Endothelial cell of umbilical vein (primary cell): ENCODE data around the gene NAP1L4. TPM values are rescaled to one million over a fixed set of nuclear protein-coding genes. Genes with fewer than 3 reads are reported as not detected.

ENCODE experiments used
- BruUV-seq: library from RNA; stranded (reverse); fragments of 400-500 nt; replicated peaks from 2 replicates; lab custom pipeline; 2021; lab: Mats Ljungman, UMichigan
- CTCF ChIA-PET: fragments of 300-600, 350-600 bp; sonication (Branson Sonifier 250); formaldehyde crosslinking; loops from one replicate; lab custom pipeline; 2021; ENCODE audit warnings: antibody characterized with exemption, inconsistent platforms; lab: Charles Lee
- POLR2A ChIA-PET: fragments of 300-600, 350-600 bp; sonication (Branson Sonifier 250); formaldehyde crosslinking; loops from one replicate; lab custom pipeline; 2021; ENCODE audit warnings: antibody characterized with exemption, inconsistent platforms; lab: Charles Lee
- DNase-seq: peaks from one replicate; pipeline ENCODE4 v3.0.0-alpha.2; 2011; ENCODE audit warnings: low read depth, low spot score
- FAIRE-seq: peaks from 2 replicates; lab custom pipeline; 2011; peaks lifted over from hg19 to GRCh38; lab: Jason Lieb, UNC
- H2AFZ ChIP-seq: 2 replicates; pipeline ENCODE4 v1.6.0; 2012; ENCODE audit warnings: low read depth, low read length, control low read depth, inconsistent platforms
- H3K27ac ChIP-seq: 2 replicates; pipeline ENCODE4 v1.5.1; 2011; ENCODE audit warnings: low read depth, mild to moderate bottlenecking, control low read depth, low read length, moderate library complexity; ENCODE audit not compliant: insufficient read depth
- H3K27me3 ChIP-seq, 2 experiments: 2 replicates each; pipeline versions ENCODE4 v1.6.0 to v1.6.1; 2011; ENCODE audit warnings: low read length in 2 of 2, mixed read lengths in 1 of 2; ENCODE audit not compliant: control insufficient read depth in 2 of 2, insufficient read depth in 2 of 2
- H3K36me3 ChIP-seq, 2 experiments: 2 replicates in 1 of 2; 3 replicates in 1 of 2; pipeline ENCODE4 v1.5.1; 2011; ENCODE audit warnings: low read length in 2 of 2, mild to moderate bottlenecking in 1 of 2, moderate library complexity in 1 of 2; ENCODE audit not compliant: control insufficient read depth in 2 of 2, insufficient read depth in 2 of 2; ENCODE audit errors: extremely low read depth in 1 of 2
- H3K4me1 ChIP-seq: 3 replicates; pipeline ENCODE4 v1.5.1; 2011; ENCODE audit warnings: mild to moderate bottlenecking, low read length; ENCODE audit not compliant: control insufficient read depth, insufficient read depth; ENCODE audit errors: extremely low read depth
- H3K4me2 ChIP-seq: 2 replicates; pipeline ENCODE4 v1.6.1; 2011; ENCODE audit warnings: low read length, control low read depth, mixed read lengths; ENCODE audit not compliant: insufficient read depth
- H3K4me3 ChIP-seq, 3 experiments: fragments of 200-600 bp in 1 of 3; sonication (generic), shearing (Covaris generic) in 1 of 3; replicated peaks in 1 of 3; 2 replicates each; pipeline ENCODE4 v1.5.1; 2011 to 2016; ENCODE audit warnings: control low read depth in 3 of 3, low read length in 3 of 3, mild to moderate bottlenecking in 2 of 3, inconsistent platforms in 1 of 3, low read depth in 1 of 3, moderate library complexity in 1 of 3; ENCODE audit not compliant: insufficient read depth in 1 of 3
- H3K79me2 ChIP-seq: 2 replicates; pipeline ENCODE4 v1.6.0; 2012; ENCODE audit warnings: low read length, inconsistent platforms; ENCODE audit not compliant: control insufficient read depth, insufficient read depth
- H3K9ac ChIP-seq: replicated peaks from 2 replicates; pipeline ENCODE3; 2011; ENCODE audit warnings: low read length, control low read depth; ENCODE audit not compliant: insufficient read depth; ENCODE audit errors: extremely low read depth
- H3K9me1 ChIP-seq: replicated peaks from 3 replicates; pipeline ENCODE4 v1.6.0; 2011; ENCODE audit warnings: mild to moderate bottlenecking, low read length; ENCODE audit not compliant: control insufficient read depth, insufficient read depth; ENCODE audit errors: extremely low read depth
- H3K9me3 ChIP-seq: replicated peaks from 2 replicates; pipeline ENCODE4 v1.5.1; 2012; ENCODE audit warnings: low read length, inconsistent platforms; ENCODE audit not compliant: control insufficient read depth, insufficient read depth
- H4K20me1 ChIP-seq: replicated peaks from 2 replicates; pipeline ENCODE3; 2011; ENCODE audit warnings: mild to moderate bottlenecking, low read length; ENCODE audit not compliant: control insufficient read depth, insufficient read depth; ENCODE audit errors: extremely low read depth
- CTCF ChIP-seq, 2 donors: IDR thresholded peaks; 1 replicate in 1 of 2; 2 replicates in 1 of 2; pipeline ENCODE4 v1.5.1; 2011; ENCODE audit warnings: low read length in 2 of 2, mild to moderate bottlenecking in 2 of 2, moderate library complexity in 2 of 2, control low read depth in 1 of 2, inconsistent platforms in 1 of 2, low read depth in 1 of 2; ENCODE audit not compliant: insufficient read depth in 1 of 2; ENCODE audit errors: extremely low read depth in 1 of 2
- EZH2 ChIP-seq: IDR thresholded peaks from 2 replicates; pipeline ENCODE4 v1.6.1; 2012; ENCODE audit warnings: borderline replicate concordance, low read depth, mild to moderate bottlenecking, moderate library complexity, low read length, inconsistent platforms; ENCODE audit not compliant: severe bottlenecking
- FOS ChIP-seq: IDR thresholded peaks from 2 replicates; pipeline ENCODE4 v1.6.1; 2011; ENCODE audit warnings: mild to moderate bottlenecking, low read length, moderate library complexity, borderline replicate concordance; ENCODE audit not compliant: insufficient read depth
- GATA2 ChIP-seq: IDR thresholded peaks from 2 replicates; pipeline ENCODE4 v1.7.0; 2011; ENCODE audit warnings: low read depth, mild to moderate bottlenecking, moderate library complexity, mixed read lengths, low read length; ENCODE audit not compliant: insufficient read length, insufficient read depth
- JUN ChIP-seq: IDR thresholded peaks from 2 replicates; pipeline ENCODE4 v1.6.1; 2011; ENCODE audit warnings: borderline replicate concordance, low read depth; ENCODE audit not compliant: insufficient read length, insufficient read depth
- MYC ChIP-seq: IDR thresholded peaks from one replicate; pipeline ENCODE4 v1.6.1; 2011; ENCODE audit warnings: mild to moderate bottlenecking, low read depth, low read length
- POLR2A ChIP-seq: IDR thresholded peaks from 2 replicates; pipeline ENCODE4 v1.6.1; 2012; ENCODE audit warnings: low read depth, mild to moderate bottlenecking, control low read depth, low read length
- POLR2AphosphoS5 ChIP-seq: IDR thresholded peaks from 2 replicates; pipeline ENCODE4 v1.6.1; 2012; ENCODE audit warnings: low read depth, mild to moderate bottlenecking, control low read depth, low read length, moderate library complexity; ENCODE audit not compliant: insufficient read depth
- dilution Hi-C: fragments of 300-500 bp; cut with MboI; formaldehyde crosslinking; loops from one replicate; pipeline ENCODE4 v1.15.0; 2019; ENCODE audit warnings: low sequenced_read_pairs; ENCODE audit not compliant: extremely low pct_ligation_motif_present
- intact Hi-C: fragments of 100-400 bp; cut with micrococcal nuclease; formaldehyde crosslinking; loops from one replicate; pipeline ENCODE4 v1.10.0; 2022
- polyA plus RNA-seq, 4 experiments: library from polyadenylated mRNA; depleted of rRNA in 3 of 4; stranded (reverse) in 3 of 4; unstranded in 1 of 4; fragments of >200 nt; gene quantifications; 2 replicates each; pipeline versions ENCODE4 v1.2.1 to v1.2.3, GENCODE V29; 2011 to 2012; ENCODE audit warnings: missing spikeins in 1 of 4
- total RNA-seq: library from RNA; stranded (reverse); gene quantifications from 2 replicates; pipeline ENCODE4 v1.2.3, GENCODE V29; 2021
- TF ChIP-seq, protein P1 (sequence below): IDR thresholded peaks from 2 replicates; pipeline ENCODE4 v1.6.1; 2011; ENCODE audit not compliant: insufficient read depth, insufficient read length

NAP1L4 gene
- total and polyA plus RNA-seq, 2 donors (not counting 3 experiments of a cell fraction or from before 2014, with no cell fraction given) = 100.0 to 177 TPM

GRCh38 chr11:2919837-2920236 lies 72.3 kb downstream of the NAP1L4 start:
- no peak for FAIRE-seq
- no peaks in the 10 kb centered on the region for H3K36me3 ChIP-seq
- dilution Hi-C loops (no loop called here), intact Hi-C loops (no loop called here)
- H3K4me2 ChIP-seq = no peak overlapping the region
- H2AFZ ChIP-seq = no peak overlapping the region
- no peaks in the 10 kb centered on the region for H3K27me3 ChIP-seq
- H3K9ac ChIP-seq = no peak overlapping the region
- ChIA-PET CTCF (interaction anchor here (0.6 to 2.2 kb wide), 7 partner anchors 8 to 457 kb away, joined by 3 to 10 read pairs (median 3); partner anchors contain the start of gene PHLDA2), POLR2A (interaction anchor here (0.6 kb wide), 1 partner anchor 18 kb away, joined by 3 read pairs; a partner anchor contains a TSS)
- no peak overlapping the region for H3K27ac ChIP-seq
- H3K79me2 ChIP-seq = no peaks in the 10 kb centered on the region
- no peak for DNase-seq
- H3K9me1 ChIP-seq = no peaks in the 10 kb centered on the region
- H4K20me1 ChIP-seq = no peaks in the 10 kb centered on the region
- no peak for TF ChIP-seq EZH2
- TF ChIP-seq JUN = no peak
- no peak for TF ChIP-seq POLR2AphosphoS5
- TF ChIP-seq, protein P1, sequence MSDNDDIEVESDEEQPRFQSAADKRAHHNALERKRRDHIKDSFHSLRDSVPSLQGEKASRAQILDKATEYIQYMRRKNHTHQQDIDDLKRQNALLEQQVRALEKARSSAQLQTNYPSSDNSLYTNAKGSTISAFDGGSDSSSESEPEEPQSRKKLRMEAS = no peak
- no peak for TF ChIP-seq MYC
- TF ChIP-seq FOS = no peak
- TF ChIP-seq POLR2A = no peak
- no peak for TF ChIP-seq GATA2
- no peak for TF ChIP-seq CTCF (IDR thresholded peaks at IDR 0.05; ENCODE audit: extremely low read depth in 1 of 2, insufficient read depth in 1 of 2, low read depth in 1 of 2, low read length in 2 of 2)
- no peaks in the 10 kb centered on the region for H3K9me3 ChIP-seq
- H3K4me3 ChIP-seq = no peak overlapping the region
- H3K4me1 ChIP-seq = no peaks in the 10 kb centered on the region
- BruUV-seq = no TSS peak
